DND-41 (cell line): ENCODE results near the gene SPATA17.

Source experiments
- CTCF ChIP-seq: IDR thresholded peaks from 2 replicates; pipeline ENCODE4 v1.5.1; 2012; ENCODE audit warnings: borderline replicate concordance, low read length, moderate library complexity, mild to moderate bottlenecking; ENCODE audit not compliant: poor library complexity, severe bottlenecking; ENCODE audit errors: extremely low read depth
- EZH2 ChIP-seq: IDR thresholded peaks from 3 replicates; pipeline ENCODE4 v1.6.1; 2012; ENCODE audit warnings: borderline replicate concordance, low read depth, mild to moderate bottlenecking, moderate library complexity, low read length, inconsistent platforms; ENCODE audit not compliant: severe bottlenecking

GRCh38 chr1:217647791-217648190 is 16.6 kb downstream of the SPATA17 start:
- TF ChIP-seq CTCF = no peak
- TF ChIP-seq EZH2 = no peak
